Osteoblast (primary cell): ENCODE results near the gene SRPK2. TPM values are rescaled to one million over a fixed set of nuclear protein-coding genes. Genes with fewer than 3 reads are reported as not detected.

Source experiments
- DNase-seq: peaks from one replicate; pipeline ENCODE4 v3.0.0; 2011; ENCODE audit warnings: low spot score, mixed read lengths; ENCODE audit not compliant: insufficient read length; ENCODE audit errors: missing footprints
- H2AFZ ChIP-seq: 2 replicates; pipeline ENCODE4 v1.6.0; 2011; ENCODE audit warnings: mild to moderate bottlenecking, low read length
- H3K27ac ChIP-seq: 2 replicates; pipeline ENCODE4 v1.5.1; 2011; ENCODE audit warnings: mild to moderate bottlenecking, low read depth, low read length, moderate library complexity
- H3K27me3 ChIP-seq: 2 replicates; pipeline ENCODE4 v1.6.0; 2012; ENCODE audit warnings: mild to moderate bottlenecking, control low read depth, inconsistent platforms, low read length, moderate library complexity; ENCODE audit not compliant: insufficient read depth
- H3K36me3 ChIP-seq: 2 replicates; pipeline ENCODE4 v1.5.1; 2011; ENCODE audit warnings: mild to moderate bottlenecking, low read length, control low read depth, moderate library complexity; ENCODE audit not compliant: insufficient read depth
- H3K4me1 ChIP-seq: 2 replicates; pipeline ENCODE4 v1.5.1; 2011; ENCODE audit warnings: mild to moderate bottlenecking, low read length, control low read depth, moderate library complexity; ENCODE audit not compliant: insufficient read depth
- H3K4me2 ChIP-seq: 2 replicates; pipeline ENCODE4 v1.6.0; 2011; ENCODE audit warnings: mild to moderate bottlenecking, low read length; ENCODE audit not compliant: insufficient read depth
- H3K4me3 ChIP-seq: fragments of 200-600 bp; sonication (generic); 3 replicates; pipeline ENCODE4 v1.5.1; 2012; ENCODE audit warnings: mild to moderate bottlenecking, low read length, inconsistent platforms; ENCODE audit not compliant: insufficient read depth
- H3K79me2 ChIP-seq: 2 replicates; pipeline ENCODE4 v1.6.0; 2012; ENCODE audit warnings: mild to moderate bottlenecking, low read length, control low read depth, inconsistent platforms; ENCODE audit not compliant: insufficient read depth
- H3K9me3 ChIP-seq: 2 replicates; pipeline ENCODE4 v1.5.1; 2011; ENCODE audit warnings: low read depth, low read length, control low read depth
- H4K20me1 ChIP-seq: 2 replicates; pipeline ENCODE4 v1.6.0; 2012; ENCODE audit warnings: mild to moderate bottlenecking, low read length, control low read depth; ENCODE audit not compliant: insufficient read depth
- CTCF ChIP-seq: IDR thresholded peaks from 2 replicates; pipeline ENCODE4 v1.5.1; 2011; ENCODE audit warnings: mild to moderate bottlenecking, low read depth, low read length, moderate library complexity; ENCODE audit errors: extremely low read depth
- total RNA-seq: library from RNA; depleted of rRNA; stranded (reverse); fragments of >200 nt; gene quantifications from 2 replicates; pipeline ENCODE4 v1.2.3, GENCODE V29; 2012

The SRPK2 gene
- total RNA-seq, 1 donor: 82.2 TPM

- peaks cover 8% of the 10 kb centered on the region for H4K20me1 ChIP-seq
- H3K4me2 ChIP-seq: no peak overlapping the region
- peaks cover 76% of the 10 kb centered on the region for H3K36me3 ChIP-seq
- H3K9me3 ChIP-seq: no peaks in the 10 kb centered on the region
- H3K27ac ChIP-seq: no peak overlapping the region
- no peak overlapping the region for H3K4me3 ChIP-seq
- no peaks in the 10 kb centered on the region for H3K27me3 ChIP-seq
- no peak for TF ChIP-seq CTCF
- no peak for DNase-seq
- peaks cover 19% of the 10 kb centered on the region for H3K79me2 ChIP-seq
- no peak overlapping the region for H2AFZ ChIP-seq
- no peaks in the 10 kb centered on the region for H3K4me1 ChIP-seq
These were observed 276.0 kb downstream of the SRPK2 start for GRCh38 chr7:105112440-105113418.

- no peak overlapping the region for H3K4me3 ChIP-seq
- no peak overlapping the region for H3K4me2 ChIP-seq
- no peak overlapping the region for H3K27ac ChIP-seq
- no peak for TF ChIP-seq CTCF
- H2AFZ ChIP-seq: no peak overlapping the region
- no peaks in the 10 kb centered on the region for H3K27me3 ChIP-seq
- peaks cover 4% of the 10 kb centered on the region for H3K4me1 ChIP-seq
- no peak for DNase-seq
- H3K79me2 ChIP-seq: peaks cover 44% of the 10 kb centered on the region
- peaks cover 94% of the 10 kb centered on the region for H3K36me3 ChIP-seq
- H4K20me1 ChIP-seq: peaks cover 8% of the 10 kb centered on the region
- H3K9me3 ChIP-seq: no peaks in the 10 kb centered on the region
These were observed 281.3 kb downstream of the SRPK2 start for GRCh38 chr7:105107458-105107857.

- no peaks in the 10 kb centered on the region for H4K20me1 ChIP-seq
- peaks cover 94% of the 10 kb centered on the region for H3K36me3 ChIP-seq
- H3K4me3 ChIP-seq: no peak overlapping the region
- no peak overlapping the region for H3K4me2 ChIP-seq
- TF ChIP-seq CTCF: no peak
- H3K27me3 ChIP-seq: no peaks in the 10 kb centered on the region
- peaks cover 37% of the 10 kb centered on the region for H3K79me2 ChIP-seq
- H3K9me3 ChIP-seq: no peaks in the 10 kb centered on the region
- H3K4me1 ChIP-seq: peaks cover 5% of the 10 kb centered on the region
- no peak overlapping the region for H3K27ac ChIP-seq
- no peak for DNase-seq
- no peak overlapping the region for H2AFZ ChIP-seq
These were observed 282.2 kb downstream of the SRPK2 start for GRCh38 chr7:105106473-105106872.

- Histone ChIP-seq H3K4me3 (no peak overlapping the region), H3K4me1 (peaks cover 8% of the 10 kb centered on the region), H4K20me1 (no peaks in the 10 kb centered on the region), H3K79me2 (peaks cover 45% of the 10 kb centered on the region), H3K9me3 (no peaks in the 10 kb centered on the region), H3K27ac (no peak overlapping the region), H3K4me2 (no peak overlapping the region), H3K36me3 (peaks cover 93% of the 10 kb centered on the region), H3K27me3 (no peaks in the 10 kb centered on the region), H2AFZ (no peak overlapping the region)
- TF ChIP-seq CTCF: no peak
- DNase-seq: no peak
These were observed 283.1 kb downstream of the SRPK2 start for GRCh38 chr7:105105579-105105978.
